GM19395 (cell line): ENCODE data around the gene NFE2L2.
A peak's percentile ranks its signal among the peaks of the same experiment; 100 is the strongest.
"Not testable (repeated sequence)": the region's sequence is repeated elsewhere in the genome, so short reads cannot be mapped to it uniquely, and the experiment has no call there.

Source experiments
- ATAC-seq: cut with Tn5 transposase; IDR thresholded peaks from one replicate; pipeline ENCODE4 v1.9.1; 2021; ENCODE audit warnings: mild to moderate bottlenecking, moderate library complexity; ENCODE audit not compliant: unreplicated experiment

The NFE2L2 gene

GRCh38 chr2:177264693-177265587 lies at the start of gene NFE2L2:
Gene NFE2L2 (minus strand): TSS chr2:177264727. CDS start chr2:177264576, 151 bp downstream.
- peak; percentile 59 for ATAC-seq

GRCh38 chr2:177314194-177314593 lies 49.7 kb upstream of the NFE2L2 start:
- no peak for ATAC-seq

GRCh38 chr2:177313162-177313781 lies 48.7 kb upstream of the NFE2L2 start:
- no peak for ATAC-seq

DNA sequence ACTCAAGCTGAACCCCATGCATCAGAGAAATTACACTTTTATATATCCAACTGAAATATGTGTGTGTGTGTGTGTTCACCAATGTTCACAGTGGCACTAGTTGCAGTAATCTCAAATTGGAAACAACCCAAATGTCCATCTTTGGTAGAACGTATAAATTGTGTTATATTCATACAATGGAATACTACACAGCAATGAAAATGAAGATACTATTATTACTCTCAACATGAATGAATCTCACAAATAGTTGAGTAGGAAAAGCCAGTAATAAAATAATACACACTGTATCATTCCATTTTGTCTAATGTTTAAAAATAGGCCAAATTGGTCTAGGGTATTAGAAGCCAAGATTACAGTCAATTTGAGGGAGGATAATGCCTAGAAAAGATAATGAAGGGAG lies 48.0 kb upstream of the NFE2L2 start:
- ATAC-seq, result no peak

DNA sequence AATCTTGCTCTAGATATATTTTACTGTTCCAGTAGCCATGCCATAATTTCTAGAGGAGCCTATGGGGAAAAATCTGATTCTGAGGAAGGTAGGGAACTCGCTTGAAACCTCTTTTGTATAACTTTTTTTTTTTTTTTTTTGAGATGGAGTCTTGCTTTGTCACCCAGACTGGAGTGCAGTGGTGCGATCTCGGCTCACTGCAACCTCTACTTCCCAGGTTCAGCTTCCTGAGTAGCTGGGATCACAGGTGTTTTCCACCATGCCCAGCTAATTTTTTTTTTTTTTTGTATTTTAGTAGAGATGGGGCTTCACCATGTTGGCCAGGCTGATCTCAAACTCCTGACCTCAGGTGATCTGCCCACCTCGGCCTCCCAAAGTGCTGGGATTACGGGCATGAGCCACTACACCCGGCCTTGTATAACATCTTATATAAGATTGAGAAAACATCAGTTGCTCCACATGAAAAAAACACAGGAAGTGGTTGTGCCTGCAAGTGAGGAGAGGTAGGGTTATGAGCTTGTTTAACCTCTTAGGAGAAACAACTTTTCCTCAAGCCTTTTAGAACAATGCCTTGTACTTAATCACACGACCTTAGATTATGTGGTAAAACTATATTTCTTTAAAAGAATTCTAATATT lies 45.3 kb upstream of the NFE2L2 start:
- ATAC-seq, result not testable (repeated sequence)

- no peak for ATAC-seq
These were observed 42.0 kb upstream of the NFE2L2 start for GRCh38 chr2:177306550-177306949.

DNA sequence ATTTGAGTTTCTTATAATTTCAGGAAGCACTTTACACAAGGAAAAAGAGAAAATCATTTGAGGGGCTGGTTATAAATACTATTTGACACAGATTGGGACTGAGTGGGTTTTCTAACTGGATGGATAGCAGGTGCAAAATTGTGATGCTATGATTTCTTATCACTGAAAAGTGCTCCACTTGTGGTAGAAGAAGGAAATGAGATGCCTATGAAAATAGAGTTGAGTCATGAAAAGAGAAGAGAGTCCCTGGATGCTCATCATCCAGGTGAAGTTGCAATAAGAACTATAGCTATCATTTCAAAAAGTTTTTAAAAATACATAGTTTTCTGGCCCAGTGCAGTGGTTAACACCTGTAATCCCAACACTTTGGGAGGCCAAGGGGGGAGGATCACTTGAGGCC lies 39.4 kb upstream of the NFE2L2 start:
- ATAC-seq, result no peak

- no peak for ATAC-seq
These were observed 38.0 kb upstream of the NFE2L2 start for GRCh38 chr2:177302552-177302951.

GRCh38 chr2:177298191-177298590 lies 33.7 kb upstream of the NFE2L2 start:
- ATAC-seq, result no peak

- no peak for ATAC-seq
These were observed 31.5 kb upstream of the NFE2L2 start for GRCh38 chr2:177296040-177296439.

- ATAC-seq, result no peak
These were observed 31.0 kb upstream of the NFE2L2 start for GRCh38 chr2:177295484-177295883.

DNA sequence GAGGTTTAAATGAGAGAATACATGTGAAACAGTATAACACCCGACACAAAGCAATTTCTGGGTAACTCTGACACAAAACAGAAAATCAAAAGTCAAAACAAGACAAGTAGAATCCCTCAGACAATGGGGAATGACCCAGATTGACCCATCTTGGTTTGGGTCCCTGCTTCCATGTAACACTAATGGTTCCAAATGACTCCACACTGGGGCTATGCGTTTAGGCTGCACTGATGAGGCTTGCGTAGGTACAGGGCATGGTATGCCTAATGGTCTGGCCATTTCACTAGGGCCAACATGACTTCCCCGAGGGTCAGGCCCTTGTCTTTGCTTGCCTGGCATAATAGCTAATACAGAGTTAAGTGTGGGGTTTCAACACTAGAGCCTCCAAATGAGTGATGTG lies 27.2 kb upstream of the NFE2L2 start:
- ATAC-seq, result no peak

- peak; percentile 89 for ATAC-seq
These were observed 25.5 kb upstream of the NFE2L2 start for GRCh38 chr2:177289824-177290628.

DNA sequence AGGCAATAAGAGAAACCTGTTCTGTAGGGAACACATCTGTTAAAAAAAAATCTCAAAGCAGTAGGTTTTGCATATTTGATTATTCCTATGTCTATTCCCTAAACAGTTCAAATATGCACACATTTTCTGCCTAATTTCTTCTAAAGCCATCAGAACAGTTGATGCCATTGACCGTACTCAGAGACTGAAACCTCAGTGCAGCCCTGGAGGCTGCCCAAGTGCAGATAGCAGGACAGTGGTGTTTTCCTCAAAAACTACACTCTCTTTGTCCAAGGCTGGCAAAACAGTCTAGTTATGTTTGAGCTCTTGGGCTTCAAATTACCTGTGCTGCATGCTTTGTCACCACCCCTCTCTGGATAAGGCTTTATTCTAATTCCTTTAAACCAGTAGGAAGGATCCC lies 23.3 kb upstream of the NFE2L2 start:
- ATAC-seq, result no peak

DNA sequence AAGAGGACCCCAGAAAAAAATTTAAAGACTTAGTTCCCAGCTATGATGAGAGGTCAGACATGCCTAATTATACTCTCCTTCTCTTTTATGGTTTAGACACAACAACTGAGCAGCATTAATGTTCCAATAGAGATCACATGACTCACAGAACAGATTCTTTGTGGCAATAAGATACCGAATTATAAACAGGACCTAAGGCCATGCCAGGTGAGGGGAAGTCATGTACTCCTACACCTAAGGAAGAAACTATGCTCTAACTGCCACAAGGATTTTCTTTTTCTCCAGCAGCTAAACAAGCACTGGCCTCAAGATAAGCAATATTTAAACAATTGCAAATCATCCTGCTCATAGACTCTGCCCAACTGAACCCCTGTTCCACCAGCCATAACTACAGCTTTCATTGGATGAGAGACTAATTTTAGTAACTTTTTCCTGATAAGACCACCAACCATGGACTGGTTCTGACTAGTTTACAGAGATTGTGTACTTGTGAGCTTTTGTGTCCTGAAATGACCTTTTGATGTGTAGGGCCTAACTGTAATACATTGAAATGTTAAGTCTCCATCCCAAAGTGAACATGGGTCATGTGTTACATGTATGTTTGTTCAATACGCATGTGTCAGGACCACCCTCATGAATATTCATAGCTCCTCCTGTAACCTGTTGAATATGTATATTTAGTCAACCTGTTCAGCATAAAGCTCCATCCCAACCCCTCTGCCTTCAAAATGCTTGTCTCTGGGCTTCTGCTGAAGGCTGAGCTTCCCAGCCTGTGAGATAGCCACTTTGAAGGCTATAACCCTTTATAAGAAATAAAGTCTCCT lies 21.6 kb upstream of the NFE2L2 start:
- no peak for ATAC-seq

GRCh38 chr2:177284531-177284930 lies 20.0 kb upstream of the NFE2L2 start:
- ATAC-seq, result no peak

DNA sequence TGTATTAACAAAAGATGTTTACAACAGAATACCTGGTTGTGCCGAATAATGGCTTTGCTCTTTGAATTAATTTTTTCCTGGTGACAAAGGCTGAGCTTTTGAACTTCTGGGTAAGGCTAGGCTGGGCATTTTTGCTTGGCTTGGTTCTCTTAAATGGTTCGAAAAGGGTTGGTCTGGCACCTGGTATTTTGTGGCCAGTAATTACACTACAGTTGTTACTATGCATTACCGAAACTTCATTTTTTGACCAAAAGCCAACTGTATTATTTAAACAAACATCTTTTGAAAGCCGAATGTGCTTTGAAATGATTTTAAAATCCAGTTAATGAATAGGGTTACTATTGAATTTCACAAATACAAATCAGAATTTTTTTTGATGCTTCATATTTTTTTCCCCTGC lies 19.4 kb upstream of the NFE2L2 start:
- no peak for ATAC-seq

DNA sequence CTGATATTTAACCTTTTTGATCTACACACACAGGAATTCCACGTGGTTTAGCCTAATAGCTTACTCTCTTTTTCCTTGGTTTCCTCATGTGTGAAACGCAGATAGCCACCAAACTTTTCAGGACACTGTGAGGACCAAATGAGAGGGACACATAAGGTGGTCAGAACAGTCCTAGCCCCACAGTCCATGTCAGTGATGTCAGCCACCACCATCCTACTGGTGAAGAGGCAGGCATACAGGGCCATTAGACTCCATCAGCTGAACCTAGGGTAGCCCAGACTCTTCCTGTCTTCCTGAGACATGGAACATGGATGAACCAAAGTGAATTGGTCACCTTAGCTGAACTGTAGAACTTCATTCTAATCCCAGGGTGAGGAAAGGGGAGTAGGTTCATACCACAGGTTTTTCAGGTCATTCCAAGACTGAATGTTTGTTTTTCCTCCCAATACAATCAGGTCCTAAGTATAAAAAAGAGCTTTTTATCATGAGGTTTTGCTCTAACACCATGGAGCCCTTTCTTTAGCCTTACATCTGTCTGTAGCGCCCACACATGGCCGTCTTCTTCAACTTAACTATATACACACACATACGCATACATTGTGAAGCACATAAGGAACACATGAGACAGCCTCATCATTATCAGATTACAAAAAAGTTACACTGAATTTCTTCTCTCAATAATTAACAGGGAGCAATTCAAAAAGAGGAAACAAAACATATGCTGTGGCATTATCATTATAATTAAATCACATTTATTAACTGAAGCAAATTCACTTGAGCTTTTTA lies 18.5 kb upstream of the NFE2L2 start:
- no peak for ATAC-seq

DNA sequence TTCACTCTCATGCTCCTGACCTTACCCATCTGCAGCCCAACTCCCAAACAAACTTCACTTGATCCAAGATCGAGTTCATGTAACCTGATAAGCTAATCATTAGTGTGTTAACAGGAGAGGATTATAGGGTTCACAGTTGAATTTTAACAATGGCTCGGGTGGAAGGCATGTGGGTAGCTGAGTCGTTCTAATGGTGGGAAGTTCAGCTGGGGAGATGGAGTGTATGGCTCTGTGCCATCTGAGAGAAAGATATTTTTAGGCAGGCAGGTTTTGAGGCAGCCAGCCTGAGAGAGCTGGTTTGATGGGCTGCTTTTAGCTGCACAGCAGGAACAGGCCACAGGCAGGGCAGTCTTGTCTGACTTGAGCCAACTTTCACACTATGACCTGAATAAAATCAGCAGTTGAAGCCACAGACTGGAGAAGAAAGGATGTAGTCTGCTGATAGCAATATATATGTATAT lies 17.7 kb upstream of the NFE2L2 start:
- no peak for ATAC-seq
